Suprapubic skin (tissue), 4 donors: ENCODE data around the gene SASH1. TPM values are rescaled to one million over a fixed set of nuclear protein-coding genes. Genes with fewer than 3 reads are reported as not detected.

ENCODE experiments used
- DNase-seq, 2 donors: peaks; one replicate each; pipeline ENCODE4 v3.0.0-alpha.2; 2019; ENCODE audit warnings: low spot score in 2 of 2
- H3K27ac ChIP-seq: fragments of 200-600 bp; sonication (generic); one replicate; pipeline ENCODE4 v1.5.1; 2019
- H3K27me3 ChIP-seq: fragments of 200-600 bp; sonication (generic); one replicate; pipeline ENCODE4 v1.5.1; 2019
- H3K36me3 ChIP-seq: fragments of 200-600 bp; sonication (generic); one replicate; pipeline ENCODE4 v1.5.1; 2019
- H3K4me1 ChIP-seq: fragments of 200-600 bp; sonication (generic); one replicate; pipeline ENCODE4 v1.5.1; 2019
- H3K4me3 ChIP-seq: fragments of 200-600 bp; sonication (generic); one replicate; pipeline ENCODE4 v1.5.1; 2019; ENCODE audit warnings: mild to moderate bottlenecking
- H3K9me3 ChIP-seq: fragments of 200-600 bp; sonication (generic); one replicate; pipeline ENCODE4 v1.5.1; 2019
- EP300 ChIP-seq: sonication (generic); formaldehyde crosslinking; IDR thresholded peaks from one replicate; pipeline ENCODE4 v1.6.1; 2017; ENCODE audit warnings: antibody characterized with exemption
- POLR2A ChIP-seq, 2 donors: fragments of 450-650 bp; IDR thresholded peaks; one replicate each; pipeline ENCODE4 v1.6.1; 2017; ENCODE audit warnings: antibody characterized with exemption in 2 of 2, mild to moderate bottlenecking in 2 of 2, moderate library complexity in 2 of 2
- POLR2AphosphoS5 ChIP-seq, 3 donors: sonication (generic); formaldehyde crosslinking; IDR thresholded peaks; one replicate each; pipeline ENCODE4 v1.6.1; 2017; ENCODE audit warnings: antibody characterized with exemption in 3 of 3
- WGBS: methylation state at CpG from one replicate; pipeline ENCODE4 v1.1.5; 2018; 5-methylcytosine and 5-hydroxymethylcytosine counted together
- total RNA-seq, 4 donors: library from RNA; depleted of rRNA; stranded (reverse); fragments of >200 nt; gene quantifications; one replicate each; pipeline ENCODE4 v1.1.0, GENCODE V29; 2016
- TF ChIP-seq, protein P1 (sequence below), 2 donors: fragments of 200-600 bp in 1 of 2; fragments of 450-650 bp in 1 of 2; sonication (generic) in 1 of 2; IDR thresholded peaks; one replicate each; pipeline ENCODE4 v1.5.1; 2016 to 2019; ENCODE audit warnings: antibody characterized with exemption in 2 of 2, mild to moderate bottlenecking in 1 of 2, moderate library complexity in 1 of 2

The SASH1 gene
- total RNA-seq, 4 donors from 2014 or later = 59.1 to 139 (median 77.1) TPM

DNA sequence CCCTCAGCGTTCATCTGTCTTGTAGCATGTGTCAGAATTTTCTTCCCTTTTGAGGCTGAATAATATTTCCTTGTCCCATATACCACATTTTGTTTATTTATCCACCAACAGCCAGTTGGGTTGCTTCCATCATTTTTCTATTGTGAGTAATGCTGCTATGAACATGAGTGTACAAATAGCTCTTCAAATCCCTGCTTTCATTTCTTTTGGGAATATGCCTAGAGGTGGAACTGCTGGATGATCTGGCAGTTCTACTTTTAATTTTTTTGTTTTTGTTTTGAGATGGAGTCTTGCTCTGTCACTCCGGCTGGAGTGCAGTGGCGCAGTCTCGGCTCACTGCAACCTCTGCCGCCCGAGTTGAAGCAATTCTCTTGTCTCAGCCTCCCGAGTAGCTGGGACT is 64.7 kb downstream of the SASH1 start:
- H3K4me3 ChIP-seq = no peak overlapping the region
- H3K36me3 ChIP-seq = no peaks in the 10 kb centered on the region
- DNase-seq = no peak
- H3K9me3 ChIP-seq = no peaks in the 10 kb centered on the region
- no peaks in the 10 kb centered on the region for H3K27me3 ChIP-seq
- peak overlapping the region; percentile 83 for H3K27ac ChIP-seq
- no peak for TF ChIP-seq POLR2A (IDR thresholded peaks at IDR 0.05)
- TF ChIP-seq POLR2AphosphoS5 (IDR thresholded peaks at IDR 0.05) = peak in 2 of 3 donors; percentile 24 to 33
- TF ChIP-seq, protein P1, sequence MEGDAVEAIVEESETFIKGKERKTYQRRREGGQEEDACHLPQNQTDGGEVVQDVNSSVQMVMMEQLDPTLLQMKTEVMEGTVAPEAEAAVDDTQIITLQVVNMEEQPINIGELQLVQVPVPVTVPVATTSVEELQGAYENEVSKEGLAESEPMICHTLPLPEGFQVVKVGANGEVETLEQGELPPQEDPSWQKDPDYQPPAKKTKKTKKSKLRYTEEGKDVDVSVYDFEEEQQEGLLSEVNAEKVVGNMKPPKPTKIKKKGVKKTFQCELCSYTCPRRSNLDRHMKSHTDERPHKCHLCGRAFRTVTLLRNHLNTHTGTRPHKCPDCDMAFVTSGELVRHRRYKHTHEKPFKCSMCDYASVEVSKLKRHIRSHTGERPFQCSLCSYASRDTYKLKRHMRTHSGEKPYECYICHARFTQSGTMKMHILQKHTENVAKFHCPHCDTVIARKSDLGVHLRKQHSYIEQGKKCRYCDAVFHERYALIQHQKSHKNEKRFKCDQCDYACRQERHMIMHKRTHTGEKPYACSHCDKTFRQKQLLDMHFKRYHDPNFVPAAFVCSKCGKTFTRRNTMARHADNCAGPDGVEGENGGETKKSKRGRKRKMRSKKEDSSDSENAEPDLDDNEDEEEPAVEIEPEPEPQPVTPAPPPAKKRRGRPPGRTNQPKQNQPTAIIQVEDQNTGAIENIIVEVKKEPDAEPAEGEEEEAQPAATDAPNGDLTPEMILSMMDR (IDR thresholded peaks at IDR 0.05) = no peak
- peaks cover 40% of the 10 kb centered on the region for H3K4me1 ChIP-seq
- 56% methylated on average over 7 of the region's 7 CpGs for WGBS

DNA sequence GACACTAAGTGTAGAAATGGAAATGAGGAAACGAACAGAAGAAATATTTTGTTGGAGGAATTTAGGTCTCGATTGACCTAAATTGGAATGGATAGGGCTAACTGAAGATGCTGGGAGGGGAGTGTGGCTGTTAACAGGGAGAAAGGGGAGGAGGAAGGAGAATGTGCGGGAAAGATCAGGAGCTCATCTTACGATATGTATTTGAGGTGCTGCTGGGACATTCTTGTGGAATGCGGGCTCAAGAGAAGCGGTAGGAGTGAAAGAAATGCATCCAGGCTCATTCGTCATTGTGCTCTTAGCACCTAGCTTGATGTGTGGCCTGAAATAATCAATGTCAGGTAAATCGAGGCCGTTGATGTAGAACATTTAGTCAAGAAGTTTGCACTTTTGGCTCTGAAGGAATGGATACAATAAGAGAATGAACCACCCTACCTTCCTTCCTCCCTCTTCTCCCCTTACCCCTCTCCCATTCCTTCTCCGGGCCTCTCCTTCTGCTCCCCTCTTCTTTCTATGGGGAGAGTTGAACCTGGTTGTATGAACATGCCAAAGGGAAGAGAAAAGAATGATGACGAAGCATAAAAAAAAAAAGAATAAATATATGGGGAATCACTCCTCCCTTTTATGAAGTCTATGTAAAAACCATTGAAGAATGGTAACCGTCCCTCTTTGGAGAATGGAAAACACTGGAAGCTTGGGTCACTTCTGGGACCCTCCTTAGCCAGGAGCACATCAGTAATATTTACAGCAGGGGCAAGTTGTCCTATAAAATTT is 70.9 kb downstream of the SASH1 start:
- DNase-seq = no peak
- H3K27ac ChIP-seq = no peak overlapping the region
- WGBS = 91% methylated on average over 12 of the region's 12 CpGs
- H3K27me3 ChIP-seq = no peaks in the 10 kb centered on the region
- H3K9me3 ChIP-seq = no peaks in the 10 kb centered on the region
- no peak for TF ChIP-seq POLR2AphosphoS5 (IDR thresholded peaks at IDR 0.05)
- H3K4me1 ChIP-seq = peaks cover 30% of the 10 kb centered on the region
- H3K4me3 ChIP-seq = no peak overlapping the region
- no peaks in the 10 kb centered on the region for H3K36me3 ChIP-seq

DNA sequence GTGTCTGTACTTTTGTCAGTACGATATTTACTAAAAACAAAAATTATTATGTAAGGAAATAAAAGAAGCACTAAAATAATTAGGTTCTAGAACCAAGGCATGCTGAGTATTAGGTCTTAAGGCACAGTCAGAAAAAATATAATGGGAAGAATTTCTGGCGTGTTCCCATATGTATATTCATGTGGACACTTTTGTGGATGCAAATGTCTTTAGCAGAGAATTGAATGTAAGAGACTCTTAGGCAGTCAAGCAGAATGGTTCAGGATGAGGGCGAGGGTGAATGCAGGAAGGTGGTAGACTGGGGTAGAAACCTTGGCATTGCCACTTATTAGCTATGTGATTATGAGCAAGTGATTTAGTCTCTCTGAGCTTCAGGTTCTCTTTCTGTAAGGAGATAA is 71.5 kb downstream of the SASH1 start:
- TF ChIP-seq POLR2A (IDR thresholded peaks at IDR 0.05) (no peak), POLR2AphosphoS5 (IDR thresholded peaks at IDR 0.05) (no peak), EP300 (no peak)
- TF ChIP-seq, protein P1 (IDR thresholded peaks at IDR 0.05) = no peak
- WGBS = 91% methylated on average over 3 of the region's 3 CpGs
- H3K4me1 ChIP-seq = peaks cover 30% of the 10 kb centered on the region
- no peaks in the 10 kb centered on the region for H3K36me3 ChIP-seq
- no peak overlapping the region for H3K27ac ChIP-seq
- H3K9me3 ChIP-seq = no peaks in the 10 kb centered on the region
- no peak overlapping the region for H3K4me3 ChIP-seq
- H3K27me3 ChIP-seq = no peaks in the 10 kb centered on the region
- DNase-seq = no peak

DNA sequence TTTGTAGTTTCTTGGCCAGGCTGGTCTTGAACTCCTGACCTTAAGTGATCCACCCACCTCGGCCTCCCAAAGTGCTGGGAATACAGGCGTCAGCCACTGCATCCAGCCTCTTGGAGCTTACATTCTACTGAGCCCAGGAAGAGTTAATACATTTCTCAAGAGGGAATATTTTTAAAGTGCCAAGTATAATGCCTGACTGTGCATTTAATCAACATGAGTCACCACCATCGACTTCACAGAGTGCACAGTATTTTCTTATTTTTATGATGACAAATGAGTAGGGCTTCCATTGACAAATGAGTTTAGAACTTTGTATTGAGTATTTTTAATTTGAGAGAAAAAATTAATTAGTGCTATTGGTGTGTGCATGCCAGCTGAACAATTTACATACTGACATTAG is 72.2 kb downstream of the SASH1 start:
- WGBS = 38% methylated on average over 3 of the region's 3 CpGs
- Histone ChIP-seq H3K36me3 (no peaks in the 10 kb centered on the region), H3K27ac (no peak overlapping the region), H3K4me3 (no peak overlapping the region), H3K9me3 (no peaks in the 10 kb centered on the region), H3K4me1 (peaks cover 30% of the 10 kb centered on the region), H3K27me3 (no peaks in the 10 kb centered on the region)
- TF ChIP-seq POLR2A (IDR thresholded peaks at IDR 0.05) (no peak), POLR2AphosphoS5 (IDR thresholded peaks at IDR 0.05) (no peak), EP300 (no peak)
- TF ChIP-seq, protein P1 (IDR thresholded peaks at IDR 0.05) = no peak
- DNase-seq = no peak

DNA sequence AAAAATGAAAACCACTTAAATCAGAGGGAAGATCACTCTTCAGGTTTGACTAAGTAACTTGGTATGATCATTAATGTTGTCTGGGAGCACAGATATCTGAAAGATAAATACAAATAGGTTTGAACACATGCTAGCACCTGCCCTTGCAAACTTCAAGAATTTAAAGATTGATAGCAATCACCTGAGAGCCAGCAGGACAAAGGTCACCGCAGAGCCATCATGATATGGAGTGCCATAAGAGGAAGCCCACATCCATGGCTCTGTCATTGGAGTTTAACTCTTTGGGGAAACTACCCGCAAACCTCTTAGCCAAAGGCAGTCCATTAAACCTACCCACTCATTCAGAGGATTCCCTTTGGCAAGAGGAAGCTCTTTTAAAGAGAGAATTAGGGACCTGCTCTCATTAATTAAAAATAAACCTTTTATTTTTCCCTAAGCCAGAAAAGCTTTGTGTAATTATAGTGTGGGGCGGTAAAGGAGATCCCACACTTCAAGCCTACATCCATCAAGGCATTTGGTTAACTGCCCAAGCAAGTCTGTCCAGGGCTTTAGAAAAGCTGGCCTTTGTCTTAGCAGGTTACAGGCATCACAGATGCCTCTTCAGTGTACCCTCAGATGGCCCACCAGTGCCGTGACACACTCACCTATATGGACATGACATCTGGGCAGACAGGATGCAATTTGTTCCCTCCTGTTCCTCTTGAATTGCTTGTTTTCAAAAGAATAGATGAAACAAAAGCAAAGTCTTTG is 73.0 kb downstream of the SASH1 start:
- TF ChIP-seq EP300 (no peak), POLR2A (IDR thresholded peaks at IDR 0.05) (no peak), POLR2AphosphoS5 (IDR thresholded peaks at IDR 0.05) (no peak)
- TF ChIP-seq, protein P1 (IDR thresholded peaks at IDR 0.05) = no peak
- Histone ChIP-seq H3K27ac (no peak overlapping the region), H3K9me3 (no peaks in the 10 kb centered on the region), H3K27me3 (no peaks in the 10 kb centered on the region), H3K4me3 (no peak overlapping the region), H3K4me1 (peaks cover 30% of the 10 kb centered on the region), H3K36me3 (no peaks in the 10 kb centered on the region)
- no peak for DNase-seq
- 57% methylated on average over 4 of the region's 4 CpGs for WGBS
